ENCODE data around the gene OMD. TPM values are rescaled to one million over a fixed set of nuclear protein-coding genes. Genes with fewer than 3 reads are reported as not detected.

The OMD gene
- total and polyA plus RNA-seq, 2 donors (not counting 1 experiment from before 2014, with no cell fraction given), result not detected

DNA sequence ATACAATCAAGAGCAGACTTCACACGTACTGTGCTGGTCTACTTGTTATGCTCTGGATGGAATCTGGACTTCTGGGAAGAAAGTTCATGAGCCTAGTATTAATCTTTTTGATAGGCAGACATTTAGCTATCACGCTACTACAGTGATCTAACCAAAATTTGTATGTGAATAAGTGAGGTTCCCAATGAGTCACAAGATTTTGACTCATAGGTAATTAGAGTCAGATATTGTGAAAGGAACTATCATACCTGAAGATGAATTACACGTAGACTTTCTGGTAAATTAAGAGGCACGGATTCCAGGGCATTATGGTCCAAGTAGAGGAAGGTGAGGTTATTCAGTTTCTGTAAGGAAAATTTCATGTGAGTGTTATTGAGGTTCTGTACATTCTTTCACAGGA lies 38.3 kb downstream of the OMD start:
- TF ChIP-seq, protein P1, sequence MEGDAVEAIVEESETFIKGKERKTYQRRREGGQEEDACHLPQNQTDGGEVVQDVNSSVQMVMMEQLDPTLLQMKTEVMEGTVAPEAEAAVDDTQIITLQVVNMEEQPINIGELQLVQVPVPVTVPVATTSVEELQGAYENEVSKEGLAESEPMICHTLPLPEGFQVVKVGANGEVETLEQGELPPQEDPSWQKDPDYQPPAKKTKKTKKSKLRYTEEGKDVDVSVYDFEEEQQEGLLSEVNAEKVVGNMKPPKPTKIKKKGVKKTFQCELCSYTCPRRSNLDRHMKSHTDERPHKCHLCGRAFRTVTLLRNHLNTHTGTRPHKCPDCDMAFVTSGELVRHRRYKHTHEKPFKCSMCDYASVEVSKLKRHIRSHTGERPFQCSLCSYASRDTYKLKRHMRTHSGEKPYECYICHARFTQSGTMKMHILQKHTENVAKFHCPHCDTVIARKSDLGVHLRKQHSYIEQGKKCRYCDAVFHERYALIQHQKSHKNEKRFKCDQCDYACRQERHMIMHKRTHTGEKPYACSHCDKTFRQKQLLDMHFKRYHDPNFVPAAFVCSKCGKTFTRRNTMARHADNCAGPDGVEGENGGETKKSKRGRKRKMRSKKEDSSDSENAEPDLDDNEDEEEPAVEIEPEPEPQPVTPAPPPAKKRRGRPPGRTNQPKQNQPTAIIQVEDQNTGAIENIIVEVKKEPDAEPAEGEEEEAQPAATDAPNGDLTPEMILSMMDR (IDR thresholded peaks at IDR 0.05), result no peak
- no peak for TF ChIP-seq EZH2 (IDR thresholded peaks at IDR 0.05; ENCODE audit: borderline replicate concordance, insufficient read depth, low read depth, low read length, poor library complexity, severe bottlenecking)
- no peak overlapping the region for H3K27ac ChIP-seq (ENCODE audit: low read length in 2 of 2)
- H4K20me1 ChIP-seq (ENCODE audit: control insufficient read depth, insufficient read depth, low read length, poor library complexity, severe bottlenecking), result no peaks in the 10 kb centered on the region
- H3K4me1 ChIP-seq (ENCODE audit: control insufficient read depth in 2 of 2, insufficient read depth in 2 of 2, low read length in 2 of 2), result no peaks in the 10 kb centered on the region
- POLR2A ChIA-PET, result no interaction called here
- H2AFZ ChIP-seq (ENCODE audit: insufficient read depth, low read depth, low read length, poor library complexity, severe bottlenecking), result no peak overlapping the region
- no peaks in the 10 kb centered on the region for H3K9me3 ChIP-seq (ENCODE audit: control extremely low read depth in 1 of 3, control insufficient read depth in 2 of 3, insufficient read depth in 1 of 3, low read length in 2 of 3)
- Mint-ChIP-seq H3K4me1 (no peaks in the 10 kb centered on the region), H3K27ac (no peak overlapping the region), H3K27me3 (no peaks in the 10 kb centered on the region), H3K9me3 (ENCODE audit: insufficient read depth) (no peaks in the 10 kb centered on the region), H3K4me3 (no peak overlapping the region)
- no peak overlapping the region for H3K4me3 ChIP-seq (ENCODE audit: control extremely low read depth in 1 of 5, extremely low read depth in 1 of 5, insufficient read depth in 1 of 5, low read depth in 2 of 5, low read length in 4 of 5)
- H3K27me3 ChIP-seq (replicated peaks in 1 of 4; ENCODE audit: control extremely low read depth in 1 of 4, control insufficient read depth in 3 of 4, insufficient read depth in 4 of 4, low read length in 3 of 4), result no peaks in the 10 kb centered on the region
- CTCF ChIA-PET, result no interaction called here
- H3K36me3 ChIP-seq (replicated peaks in 1 of 2; ENCODE audit: control extremely low read depth in 1 of 2, control insufficient read depth in 1 of 2, extremely low read depth in 1 of 2, insufficient read depth in 2 of 2, low read length in 1 of 2), result no peaks in the 10 kb centered on the region
- WGBS (ENCODE audit: insufficient coverage), result no CpG with 5 or more reads among the region's 4 CpGs
- ATAC-seq (ENCODE audit: low read depth) (no peak), DNase-seq (no peak)
- H3K79me2 ChIP-seq (ENCODE audit: control insufficient read depth, insufficient read depth, low read length), result no peaks in the 10 kb centered on the region
- H3K9ac ChIP-seq (ENCODE audit: low read length), result no peak overlapping the region
- no peak overlapping the region for H3K4me2 ChIP-seq (replicated peaks; ENCODE audit: low read depth, low read length, poor library complexity, severe bottlenecking)
- intact Hi-C loops (cut with micrococcal nuclease), result no loop called here

DNA sequence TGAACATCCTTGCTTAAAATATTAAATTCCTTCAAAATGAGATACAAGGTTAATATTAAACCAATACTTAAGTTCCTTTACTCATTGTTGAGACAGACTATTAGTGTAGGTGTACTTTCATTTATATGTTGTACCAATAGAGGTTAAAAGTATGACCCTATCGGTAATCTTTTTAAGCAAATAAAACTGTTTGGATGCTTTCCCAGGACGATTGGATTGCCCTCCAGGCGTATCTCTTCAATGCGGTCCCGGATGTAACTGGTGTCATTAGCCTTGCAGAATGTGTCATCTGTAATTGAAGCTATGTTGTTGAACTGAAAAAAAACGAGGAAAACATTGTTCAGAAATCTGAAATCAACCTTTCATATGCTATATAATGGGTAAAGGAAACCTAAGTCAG lies 38.8 kb downstream of the OMD start:
- Histone ChIP-seq H3K9me3 (ENCODE audit: control extremely low read depth in 1 of 3, control insufficient read depth in 2 of 3, insufficient read depth in 1 of 3, low read length in 2 of 3) (no peaks in the 10 kb centered on the region), H3K4me2 (replicated peaks; ENCODE audit: low read depth, low read length, poor library complexity, severe bottlenecking) (no peak overlapping the region), H3K79me2 (ENCODE audit: control insufficient read depth, insufficient read depth, low read length) (no peaks in the 10 kb centered on the region), H3K27ac (ENCODE audit: low read length in 2 of 2) (no peak overlapping the region), H3K9ac (ENCODE audit: low read length) (no peak overlapping the region), H3K36me3 (replicated peaks in 1 of 2; ENCODE audit: control extremely low read depth in 1 of 2, control insufficient read depth in 1 of 2, extremely low read depth in 1 of 2, insufficient read depth in 2 of 2, low read length in 1 of 2) (no peaks in the 10 kb centered on the region), H3K4me3 (ENCODE audit: control extremely low read depth in 1 of 5, extremely low read depth in 1 of 5, insufficient read depth in 1 of 5, low read depth in 2 of 5, low read length in 4 of 5) (no peak overlapping the region), H4K20me1 (ENCODE audit: control insufficient read depth, insufficient read depth, low read length, poor library complexity, severe bottlenecking) (no peaks in the 10 kb centered on the region), H3K4me1 (ENCODE audit: control insufficient read depth in 2 of 2, insufficient read depth in 2 of 2, low read length in 2 of 2) (no peaks in the 10 kb centered on the region), H3K27me3 (replicated peaks in 1 of 4; ENCODE audit: control extremely low read depth in 1 of 4, control insufficient read depth in 3 of 4, insufficient read depth in 4 of 4, low read length in 3 of 4) (no peaks in the 10 kb centered on the region), H2AFZ (ENCODE audit: insufficient read depth, low read depth, low read length, poor library complexity, severe bottlenecking) (no peak overlapping the region)
- intact Hi-C loops (cut with micrococcal nuclease), result no loop called here
- H3K27ac Mint-ChIP-seq, result no peak overlapping the region
- CTCF ChIA-PET, result no interaction called here
- DNase-seq, result no peak
- TF ChIP-seq EZH2 (IDR thresholded peaks at IDR 0.05; ENCODE audit: borderline replicate concordance, insufficient read depth, low read depth, low read length, poor library complexity, severe bottlenecking), result no peak
- TF ChIP-seq, protein P1 (IDR thresholded peaks at IDR 0.05), result no peak
- H3K4me1 Mint-ChIP-seq, result no peaks in the 10 kb centered on the region
- H3K27me3 Mint-ChIP-seq, result no peaks in the 10 kb centered on the region
- 94% methylated on average over 5 of the region's 6 CpGs for WGBS (ENCODE audit: insufficient coverage)
- no peaks in the 10 kb centered on the region for H3K9me3 Mint-ChIP-seq (ENCODE audit: insufficient read depth)
- POLR2A ChIA-PET, result no interaction called here
- H3K4me3 Mint-ChIP-seq, result no peak overlapping the region
- ATAC-seq (ENCODE audit: low read depth), result no peak
